Measurements from ENCODE around the gene CMAS. TPM values are rescaled to one million over a fixed set of nuclear protein-coding genes. Genes with fewer than 3 reads are reported as not detected.

CMAS gene
- total and polyA plus RNA-seq, 8 donors: 4.7 to 283 (median 38.0) TPM

- no peak overlapping the region for H3K27ac ChIP-seq
- H3K27me3 ChIP-seq: no peaks in the 10 kb centered on the region
- H3K9me3 ChIP-seq: no peaks in the 10 kb centered on the region
- no peak for DNase-seq
- H3K4me3 ChIP-seq: no peak overlapping the region
- TF ChIP-seq POLR2A (IDR thresholded peaks at IDR 0.05) (no peak), CTCF (IDR thresholded peaks at IDR 0.05) (no peak), EP300 (IDR thresholded peaks at IDR 0.05) (no peak), POLR2AphosphoS5 (IDR thresholded peaks at IDR 0.05) (no peak)
- H3K4me1 ChIP-seq: peaks cover 0 to 10% (median 0%) of the 10 kb centered on the region in 4 donors
- no peaks in the 10 kb centered on the region for H3K36me3 ChIP-seq
- intact Hi-C loops (cut with DNase I; ENCODE audit: low total_unique reads): loop anchor here (10.0 kb wide), 1 partner anchor 229 kb away; the partner anchor contains the start of gene ST8SIA1
These were observed 59.5 kb downstream of the CMAS start for GRCh38 chr12:22105542-22105941.

GRCh38 chr12:22110176-22110575 is 64.2 kb downstream of the CMAS start:
- Histone ChIP-seq H3K9me3 (no peaks in the 10 kb centered on the region), H3K4me1 (no peaks in the 10 kb centered on the region), H3K27ac (no peak overlapping the region), H3K36me3 (no peaks in the 10 kb centered on the region), H3K27me3 (no peaks in the 10 kb centered on the region), H3K4me3 (no peak overlapping the region)
- intact Hi-C loops (cut with DNase I; ENCODE audit: low total_unique reads): no loop called here
- no peak for TF ChIP-seq EP300 (IDR thresholded peaks at IDR 0.05)
- no peak for TF ChIP-seq POLR2AphosphoS5 (IDR thresholded peaks at IDR 0.05)
- no peak for TF ChIP-seq CTCF (IDR thresholded peaks at IDR 0.05)
- TF ChIP-seq POLR2A (IDR thresholded peaks at IDR 0.05): no peak
- DNase-seq: no peak
- 46 to 71% (median 51%) methylated on average over 3 of the region's 3 CpGs for WGBS, 5 donors

Other genes starting within 250 kb of the CMAS start
- 10 to 100 TPM in 4 of 5 donors, 1 to 10 TPM in 1; 1.2 to 60.1 (median 39.3) TPM for gene ABCC9, start 104.8 kb upstream of the CMAS start, total RNA-seq
- gene ABCC9, start 104.8 kb upstream of the CMAS start, polyA plus RNA-seq: 1 to 10 TPM; 1.4 to 4.3 (median 3.4) TPM

All from stomach (tissue), 9 donors.